GM20431 (cell line): ENCODE results near the gene URI1.

Source experiments
- in situ Hi-C: fragments of 300-500 bp; cut with MseI, MboI; formaldehyde crosslinking; loops from one replicate; pipeline ENCODE4 v1.15.0; 2020; ENCODE audit warnings: low sequenced_read_pairs; ENCODE audit not compliant: unreplicated experiment

Gene URI1

DNA sequence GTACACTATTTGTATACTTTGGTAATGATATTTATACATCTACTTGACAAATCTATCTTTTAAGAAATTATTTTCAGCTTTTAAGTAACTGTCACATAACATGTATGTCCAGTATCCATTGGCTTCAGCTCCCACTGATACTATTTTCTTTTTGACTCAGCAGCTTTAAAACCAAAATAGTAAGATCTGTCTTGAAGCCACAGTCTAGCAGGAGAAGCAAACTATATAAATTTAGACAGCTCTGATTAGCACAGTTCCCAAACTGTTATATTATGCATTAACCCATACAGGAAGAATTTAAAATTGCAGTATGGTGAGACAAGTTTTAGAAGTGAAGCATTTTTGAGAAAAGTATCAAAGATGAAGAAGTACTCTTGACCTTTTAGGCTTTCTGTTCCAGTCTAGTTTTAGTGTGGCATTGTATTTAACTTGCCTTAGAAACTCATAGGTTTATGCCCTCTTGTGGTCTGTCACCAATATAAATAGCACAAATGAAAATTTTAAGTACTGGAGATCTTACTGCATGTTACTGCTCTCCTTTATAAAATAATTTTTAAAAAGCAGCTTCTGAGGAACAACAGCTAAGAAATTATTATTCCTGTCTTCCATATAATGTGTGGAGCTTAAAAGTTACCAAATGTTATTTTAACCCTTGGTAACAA is 24.7 kb downstream of the URI1 start:
- in situ Hi-C loops = no loop called here

GRCh38 chr19:29967623-29968022 is 25.6 kb downstream of the URI1 start:
- in situ Hi-C loops = no loop called here

GRCh38 chr19:29969891-29970290 is 27.9 kb downstream of the URI1 start:
- in situ Hi-C loops = no loop called here

DNA sequence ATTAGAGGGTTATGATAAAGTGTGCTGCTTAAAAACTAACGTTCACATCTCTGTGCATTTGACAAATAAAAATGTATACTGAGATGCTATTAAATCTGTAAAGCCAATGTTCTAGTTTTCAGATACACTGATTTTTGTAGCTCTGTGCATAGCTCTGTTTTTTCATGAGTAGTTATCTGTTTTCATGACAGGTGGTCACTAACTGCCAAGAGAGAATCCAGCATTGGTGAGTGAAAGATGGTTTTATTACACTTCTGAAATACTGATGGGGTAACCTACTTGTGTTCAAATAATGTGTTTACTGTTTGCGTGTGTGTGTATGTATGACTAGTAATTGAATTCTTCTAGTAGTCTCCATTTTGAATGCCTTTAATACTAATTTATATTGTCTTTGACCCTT is 29.0 kb downstream of the URI1 start:
- in situ Hi-C loops = no loop called here

DNA sequence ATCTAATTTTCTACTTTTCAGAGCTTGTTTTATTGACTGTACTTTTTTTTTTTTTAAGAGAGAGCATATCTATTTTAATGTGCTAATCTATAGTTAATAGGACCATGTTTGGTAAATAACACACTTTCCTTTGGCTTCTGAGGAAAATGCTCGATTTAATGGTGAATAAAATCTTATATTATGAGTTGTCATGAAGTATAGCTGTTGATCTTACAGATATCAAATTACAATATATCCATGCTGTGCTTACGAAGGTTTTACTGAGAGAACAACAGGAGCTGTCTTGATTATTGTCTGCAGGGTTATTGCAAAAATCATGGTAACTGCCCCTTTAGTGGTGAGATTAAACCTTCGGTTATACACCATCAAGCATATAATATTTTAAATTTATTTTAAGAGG is 29.6 kb downstream of the URI1 start:
- in situ Hi-C loops = no loop called here

GRCh38 chr19:29974701-29975100 is 32.7 kb downstream of the URI1 start:
- in situ Hi-C loops = no loop called here

GRCh38 chr19:29976151-29976943 is 34.3 kb downstream of the URI1 start:
- in situ Hi-C loops = no loop called here

DNA sequence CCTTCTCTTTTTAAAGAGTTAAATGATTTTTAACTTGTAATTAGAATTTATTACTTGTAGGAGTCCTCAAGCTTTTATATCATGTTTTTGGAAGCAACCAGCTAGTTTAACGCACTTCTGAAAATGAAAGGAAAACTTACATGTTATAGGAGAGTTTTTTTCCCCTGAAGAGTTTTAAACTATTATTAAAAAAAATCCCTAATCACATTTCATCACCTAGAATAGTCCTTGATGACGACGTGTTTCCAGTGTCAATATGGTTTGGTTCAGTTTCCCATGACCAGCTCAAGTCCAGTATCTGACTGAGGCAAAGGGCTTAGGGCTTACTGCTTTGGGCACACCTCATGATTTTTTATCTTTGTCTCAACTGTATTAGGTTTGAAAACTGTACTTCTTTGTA is 36.0 kb downstream of the URI1 start:
- in situ Hi-C loops = no loop called here

- in situ Hi-C loops = no loop called here
Measured at GRCh38 chr19:29983568-29983967, 41.5 kb downstream of the URI1 start.

DNA sequence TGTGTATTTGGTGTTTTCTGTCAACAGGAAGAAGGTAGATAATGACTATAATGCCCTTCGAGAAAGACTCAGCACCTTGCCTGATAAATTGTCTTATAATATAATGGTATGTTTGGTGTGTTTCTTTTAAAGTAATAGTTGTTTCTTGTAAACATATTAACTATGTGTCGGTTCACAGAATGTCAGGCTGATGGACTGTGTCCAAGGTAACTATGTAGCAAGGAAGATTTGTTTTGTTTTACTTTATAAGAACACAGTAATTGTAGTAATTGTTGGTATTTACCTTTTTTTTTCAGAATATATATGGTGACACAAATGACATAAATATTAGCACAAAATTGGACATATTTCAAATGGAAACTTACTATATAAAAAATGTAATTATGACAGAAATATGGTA is 43.2 kb downstream of the URI1 start:
- in situ Hi-C loops = no loop called here

DNA sequence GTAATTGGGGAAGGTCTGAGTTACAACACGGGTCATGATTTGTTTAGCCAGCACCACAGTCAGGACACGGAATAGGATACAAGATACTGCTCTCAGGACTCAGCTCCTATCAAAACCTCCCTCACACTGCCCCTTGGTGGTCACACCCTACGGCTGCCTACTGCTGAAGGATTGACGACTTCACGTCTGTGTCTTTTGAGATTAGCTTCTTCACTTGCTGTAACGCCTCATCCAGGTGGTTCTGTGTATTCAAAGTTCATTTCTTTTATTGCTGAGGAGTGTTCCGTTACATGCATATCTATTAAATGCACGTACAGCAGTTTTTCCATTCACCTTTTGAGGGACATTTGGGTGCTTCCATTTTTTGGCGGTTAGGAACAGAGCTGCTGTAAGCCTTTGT is 46.3 kb downstream of the URI1 start:
- in situ Hi-C loops = no loop called here

GRCh38 chr19:29992233-29992867 is 50.3 kb downstream of the URI1 start:
- in situ Hi-C loops = no loop called here

DNA sequence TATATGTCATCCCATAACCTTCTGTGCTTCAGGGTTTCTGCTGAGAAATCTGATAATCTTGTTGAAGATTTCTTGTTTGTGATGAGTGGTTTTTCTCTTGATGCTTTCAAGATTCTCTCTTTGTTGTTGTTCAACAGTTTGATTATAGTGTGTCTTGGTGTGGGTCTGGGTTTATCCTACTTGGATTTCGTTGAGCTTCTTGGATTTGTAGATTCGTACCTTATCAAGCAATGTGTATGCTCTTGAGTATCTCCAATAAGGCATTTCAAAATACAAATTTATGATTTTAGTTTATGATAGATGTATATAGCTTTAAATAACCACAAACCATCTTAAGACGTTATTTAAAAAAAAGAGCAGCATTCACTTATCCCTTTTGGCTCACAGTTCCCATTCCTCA is 57.5 kb downstream of the URI1 start:
- in situ Hi-C loops = no loop called here

GRCh38 chr19:30000862-30001261 is 58.8 kb downstream of the URI1 start:
- in situ Hi-C loops = no loop called here

- in situ Hi-C loops = no loop called here
Measured at GRCh38 chr19:30001301-30001700, 59.3 kb downstream of the URI1 start.

GRCh38 chr19:30001791-30002190 is 59.8 kb downstream of the URI1 start:
- in situ Hi-C loops = no loop called here

DNA sequence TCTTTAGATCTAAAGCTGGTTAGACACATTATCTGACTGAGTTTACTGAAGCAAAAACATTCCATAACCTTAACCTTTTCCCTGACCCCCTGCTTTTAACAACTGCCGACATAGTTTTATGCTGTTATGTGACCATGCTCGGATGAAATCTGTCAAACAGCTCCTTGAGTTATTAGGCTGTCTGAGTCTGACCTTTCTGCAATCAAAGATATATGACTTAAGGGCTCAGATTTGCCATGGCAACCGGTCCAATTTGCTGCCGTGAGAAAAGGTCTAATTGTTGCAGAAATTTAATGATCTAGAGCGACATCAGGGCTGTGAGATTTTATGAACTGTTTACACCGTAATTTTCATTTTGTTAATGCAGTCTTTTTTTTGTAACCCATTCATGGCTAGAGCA is 61.8 kb downstream of the URI1 start:
- in situ Hi-C loops = no loop called here

GRCh38 chr19:30004403-30004802 is 62.4 kb downstream of the URI1 start:
- in situ Hi-C loops = no loop called here

- in situ Hi-C loops = no loop called here
Measured at GRCh38 chr19:30006207-30006606, 64.2 kb downstream of the URI1 start.

DNA sequence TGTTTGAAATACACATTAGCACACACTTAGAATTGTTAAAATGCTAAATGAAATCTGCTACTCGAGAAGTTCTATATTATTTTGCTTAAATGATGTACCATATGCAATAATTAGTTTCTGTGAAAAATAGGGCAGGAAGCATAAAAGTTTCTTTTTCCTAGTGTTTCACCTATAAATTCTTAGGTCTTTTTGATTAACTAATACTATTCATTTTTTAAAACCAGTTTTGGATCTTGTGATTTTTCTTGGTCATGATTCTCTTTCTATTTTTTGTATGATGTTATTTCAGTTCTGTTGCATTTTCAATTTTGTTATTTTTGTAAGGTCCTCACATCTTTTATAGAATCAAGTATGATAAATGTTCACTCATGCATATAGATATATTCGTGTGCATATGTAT is 66.1 kb downstream of the URI1 start:
- in situ Hi-C loops = no loop called here

- in situ Hi-C loops = no loop called here
Measured at GRCh38 chr19:30009013-30009412, 67.0 kb downstream of the URI1 start.
